Right atrium auricular region (tissue), 2 donors: ENCODE results near the gene JARID2. TPM values are rescaled to one million over a fixed set of nuclear protein-coding genes. Genes with fewer than 3 reads are reported as not detected.

Experiments
- DNase-seq: peaks from one replicate; pipeline ENCODE4 v3.0.0-alpha.2; 2019; ENCODE audit warnings: low spot score
- H3K27ac ChIP-seq, 2 donors: fragments of 200-600 bp; sonication (generic); 1 replicate in 1 of 2; 2 replicates in 1 of 2; pipeline ENCODE4 v1.5.1; 2016 to 2019
- H3K27me3 ChIP-seq, 2 donors: fragments of 200-600 bp; sonication (generic); one replicate each; pipeline versions ENCODE4 v1.5.1 to v1.6.0; 2017 to 2019
- H3K36me3 ChIP-seq: fragments of 200-600 bp; sonication (generic); one replicate; pipeline ENCODE4 v1.5.1; 2016
- H3K4me1 ChIP-seq, 2 donors: fragments of 200-600 bp; sonication (generic); one replicate each; pipeline versions ENCODE4 v1.5.1 to v1.6.0; 2017 to 2019
- H3K4me3 ChIP-seq, 2 donors: fragments of 200-600 bp; sonication (generic); 1 replicate in 1 of 2; 2 replicates in 1 of 2; pipeline ENCODE4 v1.5.1; 2017 to 2019; ENCODE audit warnings: mild to moderate bottlenecking in 1 of 2, moderate library complexity in 1 of 2
- H3K9me3 ChIP-seq, 2 donors: fragments of 200-600 bp; sonication (generic); one replicate each; pipeline ENCODE4 v1.5.1; 2019
- CTCF ChIP-seq, 2 donors: fragments of 200-600 bp; sonication (generic); IDR thresholded peaks; one replicate each; pipeline ENCODE4 v1.5.1; 2019; ENCODE audit warnings: antibody characterized with exemption in 2 of 2
- total RNA-seq, 2 donors: library from RNA; depleted of rRNA; stranded (reverse); fragments of >200 nt; gene quantifications; one replicate each; pipeline ENCODE4 v1.1.0, GENCODE V29; 2016

Gene JARID2
- total RNA-seq, 2 donors from 2014 or later = 6.5 to 6.7 TPM

- Histone ChIP-seq H3K4me3 (no peak overlapping the region), H3K27ac (no peak overlapping the region), H3K9me3 (no peaks in the 10 kb centered on the region), H3K36me3 (no peaks in the 10 kb centered on the region), H3K4me1 (peaks cover 0 to 36% of the 10 kb centered on the region in 2 donors), H3K27me3 (no peaks in the 10 kb centered on the region)
- no peak for TF ChIP-seq CTCF (IDR thresholded peaks at IDR 0.05)
- DNase-seq = no peak
These were observed 79.7 kb downstream of the JARID2 start for GRCh38 chr6:15325540-15325955.

GRCh38 chr6:15326067-15326614 lies 80.3 kb downstream of the JARID2 start:
- Histone ChIP-seq H3K27me3 (no peaks in the 10 kb centered on the region), H3K27ac (no peak overlapping the region), H3K4me3 (no peak overlapping the region), H3K36me3 (no peaks in the 10 kb centered on the region), H3K9me3 (no peaks in the 10 kb centered on the region), H3K4me1 (peaks cover 0 to 41% of the 10 kb centered on the region in 2 donors)
- TF ChIP-seq CTCF (IDR thresholded peaks at IDR 0.05) = no peak
- no peak for DNase-seq

GRCh38 chr6:15327271-15327670 lies 81.4 kb downstream of the JARID2 start:
- no peak for DNase-seq
- TF ChIP-seq CTCF (IDR thresholded peaks at IDR 0.05) = peak in 1 of 2 donors; percentile 14
- Histone ChIP-seq H3K4me1 (peaks cover 0 to 45% of the 10 kb centered on the region in 2 donors), H3K36me3 (no peaks in the 10 kb centered on the region), H3K4me3 (no peak overlapping the region), H3K9me3 (no peaks in the 10 kb centered on the region), H3K27me3 (no peaks in the 10 kb centered on the region), H3K27ac (no peak overlapping the region)

- no peaks in the 10 kb centered on the region for H3K36me3 ChIP-seq
- no peak overlapping the region for H3K4me3 ChIP-seq
- TF ChIP-seq CTCF (IDR thresholded peaks at IDR 0.05) = no peak
- peaks cover 0 to 45% of the 10 kb centered on the region in 2 donors for H3K4me1 ChIP-seq
- no peak for DNase-seq
- no peaks in the 10 kb centered on the region for H3K9me3 ChIP-seq
- no peak overlapping the region for H3K27ac ChIP-seq
- no peaks in the 10 kb centered on the region for H3K27me3 ChIP-seq
These were observed 83.4 kb downstream of the JARID2 start for GRCh38 chr6:15329197-15329671.

- peaks cover 0 to 45% of the 10 kb centered on the region in 2 donors for H3K4me1 ChIP-seq
- DNase-seq = no peak
- no peak overlapping the region for H3K4me3 ChIP-seq
- H3K9me3 ChIP-seq = no peaks in the 10 kb centered on the region
- TF ChIP-seq CTCF (IDR thresholded peaks at IDR 0.05) = no peak
- H3K27me3 ChIP-seq = no peaks in the 10 kb centered on the region
- no peak overlapping the region for H3K27ac ChIP-seq
- no peaks in the 10 kb centered on the region for H3K36me3 ChIP-seq
These were observed 84.5 kb downstream of the JARID2 start for GRCh38 chr6:15330174-15330944.
